Endothelial cell of umbilical vein (primary cell): ENCODE measurements around the gene H2AZ1. TPM values are rescaled to one million over a fixed set of nuclear protein-coding genes. Genes with fewer than 3 reads are reported as not detected.

Experiments
- BruUV-seq: library from RNA; stranded (reverse); fragments of 400-500 nt; replicated peaks from 2 replicates; lab custom pipeline; 2021; lab: Mats Ljungman, UMichigan
- CTCF ChIA-PET: fragments of 300-600, 350-600 bp; sonication (Branson Sonifier 250); formaldehyde crosslinking; loops from one replicate; lab custom pipeline; 2021; ENCODE audit warnings: antibody characterized with exemption, inconsistent platforms; lab: Charles Lee
- POLR2A ChIA-PET: fragments of 300-600, 350-600 bp; sonication (Branson Sonifier 250); formaldehyde crosslinking; loops from one replicate; lab custom pipeline; 2021; ENCODE audit warnings: antibody characterized with exemption, inconsistent platforms; lab: Charles Lee
- DNase-seq: peaks from one replicate; pipeline ENCODE4 v3.0.0-alpha.2; 2011; ENCODE audit warnings: low read depth, low spot score
- FAIRE-seq: peaks from 2 replicates; lab custom pipeline; 2011; peaks lifted over from hg19 to GRCh38; lab: Jason Lieb, UNC
- H2AFZ ChIP-seq: 2 replicates; pipeline ENCODE4 v1.6.0; 2012; ENCODE audit warnings: low read depth, low read length, control low read depth, inconsistent platforms
- H3K27ac ChIP-seq: 2 replicates; pipeline ENCODE4 v1.5.1; 2011; ENCODE audit warnings: low read depth, mild to moderate bottlenecking, control low read depth, low read length, moderate library complexity; ENCODE audit not compliant: insufficient read depth
- H3K27me3 ChIP-seq, 2 experiments: 2 replicates each; pipeline versions ENCODE4 v1.6.0 to v1.6.1; 2011; ENCODE audit warnings: low read length in 2 of 2, mixed read lengths in 1 of 2; ENCODE audit not compliant: control insufficient read depth in 2 of 2, insufficient read depth in 2 of 2
- H3K36me3 ChIP-seq, 2 experiments: 2 replicates in 1 of 2; 3 replicates in 1 of 2; pipeline ENCODE4 v1.5.1; 2011; ENCODE audit warnings: low read length in 2 of 2, mild to moderate bottlenecking in 1 of 2, moderate library complexity in 1 of 2; ENCODE audit not compliant: control insufficient read depth in 2 of 2, insufficient read depth in 2 of 2; ENCODE audit errors: extremely low read depth in 1 of 2
- H3K4me1 ChIP-seq: 3 replicates; pipeline ENCODE4 v1.5.1; 2011; ENCODE audit warnings: mild to moderate bottlenecking, low read length; ENCODE audit not compliant: control insufficient read depth, insufficient read depth; ENCODE audit errors: extremely low read depth
- H3K4me2 ChIP-seq: 2 replicates; pipeline ENCODE4 v1.6.1; 2011; ENCODE audit warnings: low read length, control low read depth, mixed read lengths; ENCODE audit not compliant: insufficient read depth
- H3K4me3 ChIP-seq, 3 experiments: fragments of 200-600 bp in 1 of 3; sonication (generic), shearing (Covaris generic) in 1 of 3; replicated peaks in 1 of 3; 2 replicates each; pipeline ENCODE4 v1.5.1; 2011 to 2016; ENCODE audit warnings: control low read depth in 3 of 3, low read length in 3 of 3, mild to moderate bottlenecking in 2 of 3, inconsistent platforms in 1 of 3, low read depth in 1 of 3, moderate library complexity in 1 of 3; ENCODE audit not compliant: insufficient read depth in 1 of 3
- H3K79me2 ChIP-seq: 2 replicates; pipeline ENCODE4 v1.6.0; 2012; ENCODE audit warnings: low read length, inconsistent platforms; ENCODE audit not compliant: control insufficient read depth, insufficient read depth
- H3K9ac ChIP-seq: replicated peaks from 2 replicates; pipeline ENCODE3; 2011; ENCODE audit warnings: low read length, control low read depth; ENCODE audit not compliant: insufficient read depth; ENCODE audit errors: extremely low read depth
- H3K9me1 ChIP-seq: replicated peaks from 3 replicates; pipeline ENCODE4 v1.6.0; 2011; ENCODE audit warnings: mild to moderate bottlenecking, low read length; ENCODE audit not compliant: control insufficient read depth, insufficient read depth; ENCODE audit errors: extremely low read depth
- H3K9me3 ChIP-seq: replicated peaks from 2 replicates; pipeline ENCODE4 v1.5.1; 2012; ENCODE audit warnings: low read length, inconsistent platforms; ENCODE audit not compliant: control insufficient read depth, insufficient read depth
- H4K20me1 ChIP-seq: replicated peaks from 2 replicates; pipeline ENCODE3; 2011; ENCODE audit warnings: mild to moderate bottlenecking, low read length; ENCODE audit not compliant: control insufficient read depth, insufficient read depth; ENCODE audit errors: extremely low read depth
- EZH2 ChIP-seq: IDR thresholded peaks from 2 replicates; pipeline ENCODE4 v1.6.1; 2012; ENCODE audit warnings: borderline replicate concordance, low read depth, mild to moderate bottlenecking, moderate library complexity, low read length, inconsistent platforms; ENCODE audit not compliant: severe bottlenecking
- FOS ChIP-seq: IDR thresholded peaks from 2 replicates; pipeline ENCODE4 v1.6.1; 2011; ENCODE audit warnings: mild to moderate bottlenecking, low read length, moderate library complexity, borderline replicate concordance; ENCODE audit not compliant: insufficient read depth
- GATA2 ChIP-seq: IDR thresholded peaks from 2 replicates; pipeline ENCODE4 v1.7.0; 2011; ENCODE audit warnings: low read depth, mild to moderate bottlenecking, moderate library complexity, mixed read lengths, low read length; ENCODE audit not compliant: insufficient read length, insufficient read depth
- JUN ChIP-seq: IDR thresholded peaks from 2 replicates; pipeline ENCODE4 v1.6.1; 2011; ENCODE audit warnings: borderline replicate concordance, low read depth; ENCODE audit not compliant: insufficient read length, insufficient read depth
- MYC ChIP-seq: IDR thresholded peaks from one replicate; pipeline ENCODE4 v1.6.1; 2011; ENCODE audit warnings: mild to moderate bottlenecking, low read depth, low read length
- POLR2A ChIP-seq: IDR thresholded peaks from 2 replicates; pipeline ENCODE4 v1.6.1; 2012; ENCODE audit warnings: low read depth, mild to moderate bottlenecking, control low read depth, low read length
- POLR2AphosphoS5 ChIP-seq: IDR thresholded peaks from 2 replicates; pipeline ENCODE4 v1.6.1; 2012; ENCODE audit warnings: low read depth, mild to moderate bottlenecking, control low read depth, low read length, moderate library complexity; ENCODE audit not compliant: insufficient read depth
- dilution Hi-C: fragments of 300-500 bp; cut with MboI; formaldehyde crosslinking; loops from one replicate; pipeline ENCODE4 v1.15.0; 2019; ENCODE audit warnings: low sequenced_read_pairs; ENCODE audit not compliant: extremely low pct_ligation_motif_present
- intact Hi-C: fragments of 100-400 bp; cut with micrococcal nuclease; formaldehyde crosslinking; loops from one replicate; pipeline ENCODE4 v1.10.0; 2022
- polyA plus RNA-seq, 4 experiments: library from polyadenylated mRNA; depleted of rRNA in 3 of 4; stranded (reverse) in 3 of 4; unstranded in 1 of 4; fragments of >200 nt; gene quantifications; 2 replicates each; pipeline versions ENCODE4 v1.2.1 to v1.2.3, GENCODE V29; 2011 to 2012; ENCODE audit warnings: missing spikeins in 1 of 4
- total RNA-seq: library from RNA; stranded (reverse); gene quantifications from 2 replicates; pipeline ENCODE4 v1.2.3, GENCODE V29; 2021
- TF ChIP-seq, protein P1 (sequence below): IDR thresholded peaks from 2 replicates; pipeline ENCODE4 v1.6.1; 2011; ENCODE audit not compliant: insufficient read depth, insufficient read length
- TF ChIP-seq, protein P2 (sequence below), 2 donors: IDR thresholded peaks; 1 replicate in 1 of 2; 2 replicates in 1 of 2; pipeline ENCODE4 v1.5.1; 2011; ENCODE audit warnings: low read length in 2 of 2, mild to moderate bottlenecking in 2 of 2, moderate library complexity in 2 of 2, control low read depth in 1 of 2, inconsistent platforms in 1 of 2, low read depth in 1 of 2; ENCODE audit not compliant: insufficient read depth in 1 of 2; ENCODE audit errors: extremely low read depth in 1 of 2

Gene H2AZ1
- total and polyA plus RNA-seq, 2 donors (not counting 3 experiments of a cell fraction or from before 2014, with no cell fraction given), result 682 to 715 TPM

DNA sequence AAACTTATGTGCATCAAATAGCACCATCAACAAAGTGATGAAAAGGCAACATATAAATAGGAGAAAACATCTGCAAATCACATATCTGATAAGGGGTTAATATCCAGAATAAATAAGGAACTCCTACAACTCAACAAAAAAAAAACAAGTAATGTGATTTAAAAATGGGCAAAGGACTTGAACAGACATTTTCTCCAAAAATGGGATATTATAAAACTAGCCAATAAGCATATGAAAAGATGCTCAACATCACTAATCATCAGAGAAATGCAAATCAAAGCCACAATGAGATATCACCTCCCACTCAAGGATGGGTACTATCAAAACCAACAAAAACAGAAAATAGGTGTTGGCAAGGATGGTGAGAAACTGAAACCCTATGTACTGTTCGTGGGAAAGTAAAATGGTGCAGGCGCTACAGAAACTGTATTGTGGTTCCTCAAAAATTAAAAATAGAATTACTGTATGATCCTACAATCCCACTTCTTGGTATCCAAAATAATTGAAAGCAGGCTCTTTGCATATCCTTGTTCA lies 6.1 kb downstream of the H2AZ1 start:
- Histone ChIP-seq H3K4me3 (no peak overlapping the region), H3K4me2 (no peak overlapping the region), H2AFZ (no peak overlapping the region), H3K9me1 (no peaks in the 10 kb centered on the region), H3K79me2 (peaks cover 82% of the 10 kb centered on the region), H3K27ac (no peak overlapping the region), H3K36me3 (peaks cover 0 to 4% of the 10 kb centered on the region in 2 experiments), H3K4me1 (peaks cover 38% of the 10 kb centered on the region), H3K27me3 (no peaks in the 10 kb centered on the region), H4K20me1 (no peaks in the 10 kb centered on the region), H3K9ac (no peak overlapping the region), H3K9me3 (no peaks in the 10 kb centered on the region)
- TF ChIP-seq POLR2AphosphoS5 (no peak), EZH2 (no peak), MYC (no peak), GATA2 (no peak), FOS (no peak), POLR2A (no peak), JUN (no peak)
- TF ChIP-seq, protein P1, sequence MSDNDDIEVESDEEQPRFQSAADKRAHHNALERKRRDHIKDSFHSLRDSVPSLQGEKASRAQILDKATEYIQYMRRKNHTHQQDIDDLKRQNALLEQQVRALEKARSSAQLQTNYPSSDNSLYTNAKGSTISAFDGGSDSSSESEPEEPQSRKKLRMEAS, result no peak
- TF ChIP-seq, protein P2, sequence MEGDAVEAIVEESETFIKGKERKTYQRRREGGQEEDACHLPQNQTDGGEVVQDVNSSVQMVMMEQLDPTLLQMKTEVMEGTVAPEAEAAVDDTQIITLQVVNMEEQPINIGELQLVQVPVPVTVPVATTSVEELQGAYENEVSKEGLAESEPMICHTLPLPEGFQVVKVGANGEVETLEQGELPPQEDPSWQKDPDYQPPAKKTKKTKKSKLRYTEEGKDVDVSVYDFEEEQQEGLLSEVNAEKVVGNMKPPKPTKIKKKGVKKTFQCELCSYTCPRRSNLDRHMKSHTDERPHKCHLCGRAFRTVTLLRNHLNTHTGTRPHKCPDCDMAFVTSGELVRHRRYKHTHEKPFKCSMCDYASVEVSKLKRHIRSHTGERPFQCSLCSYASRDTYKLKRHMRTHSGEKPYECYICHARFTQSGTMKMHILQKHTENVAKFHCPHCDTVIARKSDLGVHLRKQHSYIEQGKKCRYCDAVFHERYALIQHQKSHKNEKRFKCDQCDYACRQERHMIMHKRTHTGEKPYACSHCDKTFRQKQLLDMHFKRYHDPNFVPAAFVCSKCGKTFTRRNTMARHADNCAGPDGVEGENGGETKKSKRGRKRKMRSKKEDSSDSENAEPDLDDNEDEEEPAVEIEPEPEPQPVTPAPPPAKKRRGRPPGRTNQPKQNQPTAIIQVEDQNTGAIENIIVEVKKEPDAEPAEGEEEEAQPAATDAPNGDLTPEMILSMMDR (IDR thresholded peaks at IDR 0.05; ENCODE audit: extremely low read depth in 1 of 2, insufficient read depth in 1 of 2, low read depth in 1 of 2, low read length in 2 of 2), result no peak
- FAIRE-seq (no peak), DNase-seq (no peak)
- BruUV-seq, result no TSS peak
- CTCF ChIA-PET, result no interaction called here
- intact Hi-C loops (loop anchor here (10.0 kb wide), 1 partner anchor 1081 kb away; no protein-coding TSS in a partner anchor), dilution Hi-C loops (no loop called here)
- POLR2A ChIA-PET, result no interaction called here
